AG10803 (cell line): Measurements from ENCODE around the gene KCNE4.

ENCODE experiments used
- DNase-seq: peaks from one replicate; pipeline ENCODE4 v3.0.0; 2010; ENCODE audit warnings: low read depth
- H3K4me3 ChIP-seq: 2 replicates; pipeline ENCODE4 v1.5.1; 2011; ENCODE audit warnings: mild to moderate bottlenecking, low read length, control low read depth
- CTCF ChIP-seq: conservative IDR thresholded peaks from 2 replicates; pipeline ENCODE4 v1.5.1; 2011; ENCODE audit warnings: mild to moderate bottlenecking, low read length, control low read depth, inconsistent platforms

Gene KCNE4

GRCh38 chr2:223099561-223099960, 47.6 kb downstream of the KCNE4 start:
- no peak for TF ChIP-seq CTCF
- no peak for DNase-seq
- H3K4me3 ChIP-seq = no peak overlapping the region

- no peak for TF ChIP-seq CTCF
- no peak overlapping the region for H3K4me3 ChIP-seq
- peak; percentile 97 for DNase-seq
Observed at GRCh38 chr2:223100061-223100511, 48.1 kb downstream of the KCNE4 start.

- no peak overlapping the region for H3K4me3 ChIP-seq
- peak; percentile 43 for DNase-seq
- peak; percentile 60 for TF ChIP-seq CTCF
Observed at GRCh38 chr2:223101340-223102039, 49.5 kb downstream of the KCNE4 start.

- no peak overlapping the region for H3K4me3 ChIP-seq
- no peak for DNase-seq
- TF ChIP-seq CTCF = no peak
Observed at GRCh38 chr2:223102040-223102400, 50.0 kb downstream of the KCNE4 start.

- no peak for TF ChIP-seq CTCF
- H3K4me3 ChIP-seq = no peak overlapping the region
- DNase-seq = no peak
Observed at GRCh38 chr2:223102450-223102849, 50.5 kb downstream of the KCNE4 start.

GRCh38 chr2:223104336-223105132, 52.5 kb downstream of the KCNE4 start:
- TF ChIP-seq CTCF = no peak
- no peak overlapping the region for H3K4me3 ChIP-seq
- no peak for DNase-seq
